GM19397 (cell line): ENCODE data around the gene EDIL3.
"Not testable (repeated sequence)": the region's sequence is repeated elsewhere in the genome, so short reads cannot be mapped to it uniquely, and the experiment has no call there.

Experiments
- ATAC-seq: cut with Tn5 transposase; IDR thresholded peaks from one replicate; pipeline ENCODE4 v1.9.1; 2021; ENCODE audit warnings: mild to moderate bottlenecking, moderate library complexity; ENCODE audit not compliant: unreplicated experiment

Gene EDIL3

DNA sequence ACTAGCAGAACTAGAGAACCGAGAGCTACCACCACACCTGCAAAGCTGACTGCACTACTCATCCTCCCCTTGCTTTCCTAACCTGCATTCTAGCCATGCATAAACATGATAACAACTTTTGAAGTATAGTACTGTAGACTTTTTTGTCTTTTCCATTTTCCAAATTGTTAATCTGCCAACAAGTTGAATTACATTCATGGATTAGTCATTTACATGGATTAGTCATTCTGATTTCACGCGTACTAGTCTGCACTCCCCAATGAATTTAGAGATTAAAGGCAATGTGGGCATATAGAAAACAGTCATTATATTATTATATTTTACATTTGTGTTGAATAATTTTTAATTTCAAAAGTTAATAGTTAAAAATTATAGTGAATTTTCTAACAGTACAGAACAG is 81.4 kb downstream of the EDIL3 start:
- ATAC-seq, result no peak

DNA sequence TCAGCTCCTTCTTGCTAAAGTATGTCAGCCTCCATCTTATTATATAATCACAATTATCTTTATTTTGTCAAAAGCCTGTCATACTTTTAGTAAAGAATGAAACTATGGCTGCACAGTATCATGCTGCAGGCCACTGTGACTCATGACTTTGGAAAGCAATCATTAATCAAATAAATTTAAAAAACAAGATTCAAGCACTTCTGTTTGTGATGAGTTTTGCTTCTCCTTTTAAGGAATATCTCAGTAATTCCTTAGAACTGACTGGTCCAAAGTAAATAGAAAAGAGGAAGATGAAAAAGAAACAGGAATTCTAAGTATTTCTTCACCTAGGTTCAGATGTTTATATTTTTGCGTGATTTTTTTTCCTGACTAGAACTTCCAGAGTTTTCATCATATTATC is 83.1 kb downstream of the EDIL3 start:
- ATAC-seq, result no peak

DNA sequence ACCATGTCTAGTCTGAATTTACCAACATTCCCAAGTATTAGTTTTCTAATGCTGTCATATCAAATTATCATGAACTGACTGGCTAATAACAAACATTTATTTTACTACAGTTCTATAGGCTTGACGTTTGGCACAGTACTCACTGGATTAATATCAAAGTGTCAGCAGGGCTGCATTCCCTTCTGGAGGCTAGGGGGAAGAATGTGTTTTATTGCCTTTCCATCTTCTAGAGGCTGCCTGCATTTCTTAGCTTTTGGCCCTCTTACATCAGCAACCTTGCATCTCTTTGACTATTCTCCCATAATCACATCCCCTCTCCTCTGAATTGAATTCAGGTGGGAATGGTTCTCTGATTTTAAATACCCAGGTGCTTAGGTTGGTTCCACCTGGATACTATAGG is 84.7 kb downstream of the EDIL3 start:
- no peak for ATAC-seq

DNA sequence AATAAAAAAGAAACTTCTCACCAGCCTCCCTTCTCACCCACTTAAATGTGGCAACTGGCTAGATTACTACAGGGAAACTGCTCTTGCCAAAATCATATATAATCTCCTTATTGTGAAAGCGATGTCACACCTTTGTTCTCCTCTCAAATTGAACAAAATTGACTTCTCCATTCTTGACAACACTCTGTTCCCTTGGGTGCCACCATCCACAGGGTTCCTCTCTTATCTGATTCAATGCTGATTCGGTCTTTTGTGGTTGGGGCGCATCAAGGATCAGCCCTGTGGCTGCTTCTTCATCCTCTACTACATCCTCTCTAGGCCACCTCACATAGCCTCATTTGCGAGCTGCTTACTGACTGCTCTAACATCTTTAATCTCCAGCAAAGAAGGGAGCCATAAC is 86.1 kb downstream of the EDIL3 start:
- no peak for ATAC-seq

DNA sequence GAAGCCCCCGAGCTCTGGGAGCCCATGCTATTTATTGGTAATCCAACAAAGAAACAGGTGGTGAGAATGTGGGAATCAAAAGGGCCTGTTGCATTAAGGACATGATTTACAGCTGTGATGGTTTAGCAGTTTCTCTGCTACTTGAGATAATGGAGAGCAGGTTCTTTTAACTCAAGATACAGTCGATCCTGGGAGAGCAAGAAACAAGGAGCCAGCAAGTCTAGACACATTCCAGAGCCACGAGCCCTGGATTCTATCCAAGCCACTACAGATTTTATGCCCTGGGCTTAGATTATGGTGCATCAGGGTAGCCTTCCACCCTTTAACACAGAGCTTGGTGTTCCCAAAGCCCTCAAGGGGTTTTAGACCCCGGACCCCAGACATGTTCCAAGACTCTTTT is 87.0 kb downstream of the EDIL3 start:
- not testable (repeated sequence) for ATAC-seq

DNA sequence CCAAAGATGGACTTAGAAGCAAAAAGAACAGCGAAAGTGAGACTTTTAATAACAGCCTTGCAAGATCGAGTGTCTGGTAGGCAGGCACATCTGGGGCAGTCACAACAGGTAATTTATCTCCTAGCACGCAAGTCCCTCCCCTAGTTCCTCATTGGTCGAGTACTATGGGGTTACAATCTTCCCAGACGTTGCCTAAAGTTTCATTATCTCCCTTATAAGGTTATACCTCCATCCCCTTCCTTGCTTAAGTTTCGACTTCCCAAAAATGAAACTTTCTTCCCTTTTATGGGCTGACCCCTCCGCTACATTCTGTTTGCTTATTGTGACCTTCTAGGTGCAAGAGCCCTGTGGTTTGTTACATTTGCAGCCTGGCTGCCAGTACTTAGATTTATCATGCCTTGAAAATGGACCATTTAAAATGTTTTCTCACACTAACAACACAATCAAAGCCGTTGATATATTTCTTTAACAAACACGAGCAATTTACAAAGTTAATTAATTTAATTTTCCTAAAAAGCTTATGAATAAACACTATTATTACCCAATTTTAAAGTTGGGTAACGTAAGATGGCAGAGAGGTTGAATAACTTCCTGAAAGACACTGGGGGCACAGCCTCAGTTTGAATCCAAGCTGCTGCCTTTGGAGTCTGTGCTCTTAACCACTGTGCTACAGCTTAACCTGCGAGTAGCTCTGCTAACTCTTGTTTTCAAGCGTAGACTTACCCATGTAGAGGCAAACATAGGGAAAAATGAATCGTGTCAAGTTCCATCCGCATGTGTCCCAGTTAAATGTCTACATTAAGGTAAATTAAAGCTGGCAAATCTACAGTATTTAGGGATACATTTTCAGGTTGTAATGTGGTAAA is 91.7 kb downstream of the EDIL3 start:
- no peak for ATAC-seq

DNA sequence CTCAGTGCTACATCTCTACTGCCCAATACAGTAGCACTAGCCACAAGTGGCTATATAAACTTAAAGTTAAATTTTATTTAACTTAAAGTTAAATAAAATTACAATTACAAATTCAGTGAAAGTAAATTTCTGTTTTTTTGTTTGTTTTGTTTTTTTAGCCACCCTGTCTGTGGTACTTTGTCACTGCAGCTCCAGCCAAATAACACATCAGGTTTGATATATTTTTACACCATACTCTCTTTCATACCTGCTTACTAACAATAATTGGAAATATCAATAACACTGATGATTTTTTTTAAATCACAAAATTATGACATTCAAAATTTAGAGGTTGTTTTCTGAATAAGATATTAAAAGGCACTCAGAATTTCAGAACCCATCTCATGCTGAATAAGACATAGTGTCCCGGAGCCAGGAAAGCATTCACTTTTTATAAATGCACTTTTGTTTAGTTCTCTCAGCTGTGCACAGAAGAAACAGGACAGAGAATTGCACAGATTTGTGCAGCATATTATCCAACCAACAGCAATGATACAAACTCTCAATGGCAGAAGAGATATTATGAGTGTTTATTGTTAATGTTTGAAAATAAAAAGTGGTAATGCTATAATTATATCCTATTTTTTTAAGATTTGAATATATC is 92.6 kb downstream of the EDIL3 start:
- ATAC-seq, result no peak

DNA sequence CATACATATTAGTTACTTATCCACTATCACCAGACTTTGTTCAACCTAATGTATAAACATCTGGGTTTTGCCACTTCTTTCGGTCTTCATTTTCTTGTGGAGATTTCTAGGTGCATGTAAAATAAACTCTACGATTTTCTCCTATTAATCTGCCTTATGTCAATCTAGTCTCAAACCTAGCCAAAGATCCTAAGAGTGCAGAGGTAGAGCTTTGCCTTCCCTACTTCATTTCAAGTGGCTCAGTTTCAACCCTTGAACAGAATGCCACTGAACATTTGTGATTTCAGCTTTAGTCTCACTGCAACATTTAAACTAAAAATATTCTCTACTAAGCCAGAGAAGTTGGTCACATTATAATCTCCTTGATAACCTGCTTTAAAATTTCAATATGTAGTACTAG is 94.0 kb downstream of the EDIL3 start:
- no peak for ATAC-seq

DNA sequence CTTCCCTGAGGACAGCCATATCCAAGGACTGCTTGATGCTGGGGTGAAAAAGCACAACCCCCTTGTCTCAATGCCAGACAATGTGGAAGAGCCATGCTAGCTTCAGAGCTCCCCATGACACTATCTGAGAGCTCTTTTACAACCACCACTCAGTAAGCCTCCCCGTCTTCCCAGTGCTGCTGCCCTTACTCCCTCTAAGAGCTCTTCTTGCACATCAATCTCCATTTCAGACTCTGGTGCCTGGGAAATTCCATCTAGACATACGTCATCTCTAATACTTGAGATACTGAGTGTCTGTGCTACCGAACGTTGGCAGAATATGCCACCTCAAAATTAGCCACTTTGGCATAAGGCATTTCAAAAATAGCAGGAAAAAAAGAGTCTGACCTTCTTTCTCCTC is 94.5 kb downstream of the EDIL3 start:
- no peak for ATAC-seq

DNA sequence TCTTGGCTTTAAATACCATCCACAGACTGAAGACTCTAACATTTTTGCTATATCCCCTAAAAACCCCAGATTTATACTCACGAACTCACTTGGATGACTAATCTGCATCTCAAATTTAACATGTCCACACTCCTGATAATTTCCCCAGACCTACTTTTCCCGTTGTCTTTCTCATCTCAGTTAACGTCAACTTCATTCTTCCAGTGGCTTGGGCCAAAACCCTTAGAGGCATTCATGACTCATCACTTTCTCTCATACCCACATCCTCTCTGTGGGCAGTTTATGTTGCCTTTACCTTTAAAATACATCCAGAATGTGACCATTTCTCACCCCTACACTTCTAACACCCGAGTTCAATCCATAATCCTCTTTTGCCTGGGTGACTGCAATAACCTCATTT is 96.7 kb downstream of the EDIL3 start:
- ATAC-seq, result no peak

DNA sequence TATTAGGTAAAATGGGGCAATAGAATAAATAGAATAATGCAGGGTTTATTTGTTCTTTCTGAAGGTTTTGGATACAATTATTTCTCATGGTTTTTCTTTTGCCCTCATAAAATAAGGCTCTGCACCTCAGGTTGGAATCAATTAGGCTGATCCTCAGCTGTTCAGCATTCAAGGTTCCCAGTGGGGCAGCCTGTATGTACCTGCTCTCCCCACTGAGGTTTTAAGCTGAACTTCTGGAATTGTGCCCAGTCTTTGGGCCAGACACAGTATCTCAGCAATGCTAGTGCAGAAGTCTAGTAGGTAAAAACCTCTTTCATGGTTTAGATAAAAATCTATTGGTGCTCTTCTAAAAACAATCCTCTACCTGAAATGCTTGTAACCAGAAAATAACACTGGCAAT is 98.0 kb downstream of the EDIL3 start:
- ATAC-seq, result no peak

DNA sequence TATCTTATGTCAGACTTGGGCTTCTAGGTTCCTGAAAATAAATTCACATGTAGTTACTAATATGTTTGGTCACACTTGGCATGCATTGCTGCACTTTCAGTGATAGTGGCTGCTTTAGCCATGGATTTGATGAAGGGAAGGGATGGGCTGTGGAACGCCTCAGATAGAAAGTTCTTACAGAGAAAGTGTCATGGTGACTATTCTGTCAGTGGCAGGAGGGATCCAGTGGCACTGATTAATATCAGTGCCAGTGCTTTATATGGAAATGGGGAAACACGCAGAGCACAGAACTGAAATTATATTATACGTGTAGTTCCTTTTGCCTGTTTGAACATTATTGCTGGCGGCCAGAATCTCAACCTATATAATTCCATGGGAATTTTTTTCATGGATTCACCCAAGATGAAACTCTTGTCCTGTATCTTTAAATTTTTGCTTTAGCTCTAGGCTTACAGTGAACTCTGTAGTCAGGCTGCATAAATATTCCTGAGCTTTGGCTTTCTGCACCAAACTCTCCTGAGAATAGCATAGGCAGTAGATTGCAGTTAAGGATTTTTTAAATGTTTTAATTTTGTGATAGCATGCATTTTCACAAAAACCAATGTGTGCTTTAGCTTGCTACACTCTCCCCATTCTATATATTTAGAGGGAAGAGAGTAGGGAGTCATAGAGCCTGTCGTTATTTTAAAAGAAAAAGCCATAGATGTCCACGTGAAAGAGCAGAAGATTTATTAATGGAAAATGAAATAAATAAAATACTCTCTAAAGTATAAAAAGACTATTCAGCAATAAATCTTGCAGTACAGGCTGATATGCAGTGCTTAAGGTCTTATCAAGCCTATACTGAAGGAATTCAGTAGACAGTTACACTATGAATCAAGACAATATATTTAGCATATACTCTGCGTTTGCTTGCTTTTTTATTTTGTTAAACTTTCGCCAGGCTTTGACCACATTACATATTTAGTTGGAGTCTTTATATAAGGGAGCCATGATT is 98.7 kb downstream of the EDIL3 start:
- ATAC-seq, result no peak

DNA sequence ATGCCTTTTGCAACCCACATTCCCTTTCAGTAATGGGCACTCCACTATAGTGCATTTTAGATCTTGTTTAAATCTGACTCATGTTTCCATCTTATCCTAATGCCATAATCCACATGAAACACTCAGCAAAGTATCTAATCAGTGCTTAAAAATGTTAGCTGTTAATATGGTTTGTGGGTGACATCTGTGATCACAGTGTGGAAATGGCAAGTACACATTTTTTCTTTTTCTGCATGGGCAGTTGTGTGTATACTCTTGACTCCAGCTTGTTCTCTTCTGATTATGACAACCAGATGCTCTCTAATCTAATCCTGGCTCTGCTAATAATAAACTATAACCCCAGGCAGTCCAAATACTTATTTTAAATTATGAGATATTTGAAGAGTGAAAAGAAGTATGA is 103.3 kb downstream of the EDIL3 start:
- no peak for ATAC-seq

DNA sequence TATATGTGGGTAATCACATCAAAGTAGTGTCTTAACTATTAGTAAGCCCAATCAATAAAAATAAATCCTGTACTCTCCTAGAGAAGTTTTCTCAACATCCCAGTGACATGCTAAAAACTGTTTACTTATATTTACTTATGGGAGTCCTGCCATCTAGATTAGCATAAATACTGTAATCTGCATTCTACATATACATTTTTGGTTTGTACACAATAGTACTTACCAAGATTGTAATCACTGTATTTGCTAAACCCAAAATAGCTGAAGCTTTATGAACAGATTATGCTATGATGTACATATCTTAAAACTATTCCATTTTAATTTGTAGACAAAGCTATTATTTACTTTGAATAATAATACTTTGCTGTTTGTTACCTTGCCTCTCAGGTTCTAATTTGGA is 105.4 kb downstream of the EDIL3 start:
- ATAC-seq, result no peak

DNA sequence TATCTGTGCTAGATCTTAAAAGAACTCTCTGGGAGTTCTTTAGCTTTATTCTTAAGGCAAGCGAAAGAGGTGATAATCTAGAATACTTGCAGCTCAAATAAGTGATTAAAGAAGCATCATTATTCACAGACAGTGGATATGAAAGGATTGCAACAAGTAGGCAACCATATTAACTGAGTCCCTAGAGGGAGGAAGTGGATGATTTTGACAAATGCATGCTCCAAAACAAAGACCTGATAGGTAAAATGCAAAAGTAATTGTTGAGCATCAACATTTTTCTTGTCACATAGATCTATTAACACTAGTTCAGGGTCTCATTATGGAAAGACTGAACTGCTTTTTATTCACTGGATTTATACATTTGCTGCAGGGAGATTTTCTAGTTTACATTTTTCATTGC is 109.1 kb downstream of the EDIL3 start:
- no peak for ATAC-seq

DNA sequence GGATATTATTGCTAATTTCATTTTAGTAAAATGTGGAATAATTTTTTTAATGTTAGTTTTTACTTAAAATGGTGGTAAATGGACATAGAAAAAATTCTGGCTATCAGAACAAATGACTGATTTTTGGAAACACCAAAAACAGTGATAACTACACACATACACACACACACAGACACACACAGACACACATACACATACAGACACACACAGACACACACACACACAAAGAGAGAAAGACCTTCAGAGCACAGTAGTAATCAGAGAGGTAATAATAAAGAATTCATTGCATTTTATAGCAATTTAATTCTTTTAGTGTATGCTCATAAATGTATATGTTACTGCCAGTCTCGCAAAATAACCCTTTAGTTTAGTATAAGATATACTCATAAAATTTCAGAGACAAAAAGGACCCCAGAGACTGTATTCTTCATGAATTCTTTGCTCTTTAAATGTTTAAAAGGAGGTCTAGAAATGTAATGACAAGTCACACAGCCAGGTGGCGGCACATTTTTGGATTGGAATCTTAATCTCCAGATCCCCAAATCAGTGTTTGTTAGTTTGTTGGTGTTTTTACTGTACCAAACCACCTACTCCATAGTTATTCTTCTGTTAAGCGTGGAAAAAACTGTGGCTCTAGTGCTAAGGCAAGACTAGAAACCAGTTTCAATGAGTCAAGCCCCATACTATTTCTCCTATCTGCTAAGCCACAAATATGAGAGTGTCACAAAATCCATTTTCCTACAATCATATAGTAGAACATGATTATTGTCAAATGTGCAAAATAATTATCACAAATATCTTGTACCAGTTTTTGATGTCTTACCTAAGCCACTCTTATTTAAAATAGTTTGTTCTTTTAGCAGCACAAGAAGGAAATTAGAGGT is 109.9 kb downstream of the EDIL3 start:
- no peak for ATAC-seq

DNA sequence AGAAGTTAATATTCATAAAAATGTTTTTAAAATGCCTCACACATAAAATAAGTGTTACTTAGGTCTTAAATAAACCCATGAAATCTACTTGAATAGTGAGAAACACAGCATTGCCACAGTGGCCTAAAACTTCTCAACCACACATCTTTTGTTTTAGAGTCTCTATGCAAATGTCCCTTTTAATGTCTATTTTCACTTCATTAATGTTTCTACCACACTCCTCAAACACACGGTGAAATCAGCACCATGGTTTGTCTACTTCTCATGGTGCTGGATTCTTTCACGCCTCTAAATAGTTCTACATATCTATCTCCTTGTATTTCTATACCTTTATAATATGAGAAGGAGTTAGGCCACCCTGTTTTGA is 111.2 kb downstream of the EDIL3 start:
- no peak for ATAC-seq

DNA sequence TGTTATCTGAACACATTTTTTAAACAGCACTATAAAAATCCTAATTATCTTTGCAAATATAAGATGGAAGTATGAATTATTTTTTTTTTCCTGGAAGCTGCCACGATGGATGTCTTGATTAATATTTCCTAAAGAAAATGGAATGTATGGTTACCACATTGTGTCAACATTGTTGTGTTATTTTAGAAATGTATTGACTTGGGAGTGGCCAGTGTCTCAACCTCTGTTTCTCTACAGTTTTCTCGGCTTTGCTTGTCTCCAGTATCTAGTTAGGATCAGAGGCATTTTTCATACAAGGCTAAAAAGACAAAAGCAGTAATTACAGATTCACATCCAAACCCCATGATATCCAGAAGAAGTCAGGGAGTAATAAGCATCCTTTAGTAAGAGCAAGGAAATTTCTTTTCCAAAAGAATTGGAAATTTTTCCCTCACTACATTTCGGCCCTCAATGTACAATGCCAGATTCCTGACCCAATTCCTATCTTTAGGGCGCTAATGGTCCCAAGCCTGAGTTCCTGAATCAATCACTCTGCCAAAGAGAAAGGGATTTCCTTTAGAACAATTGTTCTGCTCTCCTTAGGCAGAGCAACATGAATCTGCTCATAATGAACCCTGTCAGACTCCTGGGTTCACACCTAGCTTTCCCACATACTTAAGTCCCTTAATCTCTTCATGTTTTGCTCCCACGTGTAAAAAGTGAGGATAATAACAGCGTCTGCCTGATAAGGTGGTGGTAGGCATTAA is 111.7 kb downstream of the EDIL3 start:
- no peak for ATAC-seq

DNA sequence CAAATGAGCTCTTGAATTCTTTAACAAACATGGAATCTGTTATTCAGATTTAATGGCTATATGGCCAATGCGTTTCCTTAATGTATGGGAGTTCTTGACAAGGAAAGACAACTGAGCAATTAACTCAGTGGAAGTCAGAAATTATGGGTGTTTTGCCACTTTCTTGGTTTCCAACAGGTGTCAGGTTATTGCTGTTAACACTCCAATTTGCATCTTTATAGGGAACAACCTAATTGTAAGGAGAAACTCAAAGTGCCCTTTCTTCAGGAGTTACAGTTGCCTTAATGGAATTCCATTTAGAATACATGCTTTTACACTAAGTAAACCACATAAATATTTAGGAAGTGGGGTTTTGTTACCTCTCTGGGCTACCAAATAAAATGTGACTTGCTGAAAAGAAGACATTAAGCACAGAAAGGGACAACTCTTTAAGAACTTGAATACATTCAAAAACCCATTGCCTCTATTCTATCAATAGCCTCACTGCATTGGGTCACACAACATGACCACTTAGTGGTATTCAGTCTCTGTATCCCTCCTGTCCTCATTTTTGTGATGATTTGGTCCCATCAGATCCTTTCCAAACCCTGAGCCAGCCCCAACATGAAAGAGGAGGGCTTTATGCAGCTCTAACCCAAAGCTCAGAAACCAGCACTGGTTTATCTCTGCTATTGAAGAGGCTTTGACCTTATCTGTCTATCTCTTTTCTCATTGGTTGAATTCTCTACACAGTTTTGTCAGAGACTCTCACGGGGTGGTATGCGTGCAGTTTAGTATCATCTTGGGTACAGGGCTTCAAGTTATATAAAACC is 118.7 kb downstream of the EDIL3 start:
- ATAC-seq, result no peak
